Left colon (tissue), 2 donors: ENCODE data around the gene RSL24D1. TPM values are rescaled to one million over a fixed set of nuclear protein-coding genes. Genes with fewer than 3 reads are reported as not detected.

Source experiments
- ATAC-seq: fragments of 200-7000 bp; cut with Tn5 transposase; one replicate; pipeline ENCODE4 v1.9.1; 2020; ENCODE audit warnings: mild to moderate bottlenecking, moderate library complexity
- DNase-seq, 2 donors: peaks; one replicate each; pipeline ENCODE4 v3.0.0-alpha.2; 2020
- intact Hi-C, 2 donors: fragments of 100-400 bp; cut with DNase I in 1 of 2; cut with micrococcal nuclease in 1 of 2; formaldehyde crosslinking; loops; one replicate each; pipeline versions ENCODE4 v1.11.2 to v1.14.0; 2022; cut with DNase I, micrococcal nuclease
- long read RNA-seq: library from polyadenylated mRNA; unstranded; transcript quantifications from one replicate; pipeline ENCODE4 v2.0.0, GENCODE V29; 2021
- total RNA-seq, 2 donors: library from RNA; stranded (reverse); fragmentation: NEBNext Ultra II Directional; extraction: Animal tissue kit (Norgen Biotek cat#: 25700); gene quantifications; one replicate each; pipeline ENCODE4 v1.2.1, GENCODE V29; 2021
- donor health status: DM: no; HTN: no; CAD: no.
- donor health status: DM: yes; HTN: yes; CAD: no.

Gene RSL24D1
- 10 to 100 TPM; 36.0 to 46.0 TPM for total RNA-seq
- long read RNA-seq, transcript RSL24D1-201 (6 exons, 2,015 nt), result major isoform, 58 of 59 reads
- long read RNA-seq, partial matches to known transcripts, result 1 of 59 reads
- long read RNA-seq, other reads (novel, unspliced or antisense), result 0 of 59 reads

GRCh38 chr15:55196458-55197361 lies at the start of gene RSL24D1:
TSS of gene RSL24D1 (minus strand) at chr15:55196941. CDS start at chr15:55196890, 51 bp downstream.
- DNase-seq (peak; percentile 95 to 97), ATAC-seq (peak; percentile 97)
- intact Hi-C loops, result no loop called here

GRCh38 chr15:55245059-55245458 lies 48.3 kb upstream of the RSL24D1 start:
- DNase-seq (no peak), ATAC-seq (no peak)
- intact Hi-C loops, result no loop called here

DNA sequence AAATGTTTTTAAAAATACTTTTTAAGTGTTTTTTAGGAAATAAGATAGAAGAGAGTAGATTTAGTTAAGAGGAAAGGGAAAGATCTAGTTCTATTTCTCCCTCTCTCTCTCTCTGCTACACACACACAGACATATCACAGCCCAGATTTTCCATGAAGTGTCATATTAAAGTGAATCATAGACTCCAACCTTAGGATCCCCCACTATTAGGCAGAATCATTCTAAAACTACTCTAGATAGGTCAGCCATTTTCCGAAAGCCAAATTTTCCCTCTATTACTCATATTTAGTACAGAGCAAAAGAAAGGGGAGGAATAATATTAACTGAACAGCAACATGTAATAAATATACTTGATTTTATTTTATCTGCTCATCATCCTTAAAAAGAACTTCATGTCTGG lies 45.1 kb upstream of the RSL24D1 start:
- intact Hi-C loops, result no loop called here
- no peak for ATAC-seq
- DNase-seq, result no peak

- intact Hi-C loops, result no loop called here
- peak; percentile 72 for ATAC-seq
- no peak for DNase-seq
These were observed 44.4 kb upstream of the RSL24D1 start for GRCh38 chr15:55241186-55241585.

DNA sequence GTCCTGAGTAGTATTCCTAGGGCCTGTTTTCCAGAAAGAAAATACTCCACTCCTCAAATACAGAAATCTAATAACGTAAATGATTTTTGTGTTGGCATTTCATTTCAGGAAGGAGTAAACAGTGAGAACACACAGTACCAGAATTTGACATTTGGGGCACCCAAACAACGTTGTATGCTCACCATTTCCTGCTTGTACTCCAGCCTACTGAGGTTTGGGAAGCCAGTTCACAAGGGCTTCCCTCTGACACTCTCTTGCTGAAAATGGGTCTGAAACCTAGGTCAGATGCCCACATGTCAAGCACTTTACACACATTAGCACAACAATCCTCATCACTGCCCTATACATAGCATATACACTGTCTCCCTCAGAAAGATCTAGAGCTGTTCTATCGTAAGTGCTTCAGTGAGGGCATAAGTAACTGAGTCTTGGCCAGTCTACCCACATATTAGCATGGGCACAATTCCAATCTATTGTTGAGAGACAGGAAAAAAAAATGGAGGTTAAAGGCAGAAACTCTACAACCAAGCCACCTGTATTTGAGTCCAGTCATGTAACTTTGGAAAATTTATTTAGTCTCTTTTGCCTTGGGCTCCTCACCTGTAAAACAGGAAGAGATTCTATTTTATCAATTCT lies 43.5 kb upstream of the RSL24D1 start:
- no peak for ATAC-seq

GRCh38 chr15:55239440-55240124 lies 42.8 kb upstream of the RSL24D1 start:
- DNase-seq, result no peak
- no peak for ATAC-seq
- intact Hi-C loops, result no loop called here

More for the DNA sequence above, 43.5 kb upstream of the RSL24D1 start:
- intact Hi-C loops, result no loop called here
- DNase-seq, result no peak

DNA sequence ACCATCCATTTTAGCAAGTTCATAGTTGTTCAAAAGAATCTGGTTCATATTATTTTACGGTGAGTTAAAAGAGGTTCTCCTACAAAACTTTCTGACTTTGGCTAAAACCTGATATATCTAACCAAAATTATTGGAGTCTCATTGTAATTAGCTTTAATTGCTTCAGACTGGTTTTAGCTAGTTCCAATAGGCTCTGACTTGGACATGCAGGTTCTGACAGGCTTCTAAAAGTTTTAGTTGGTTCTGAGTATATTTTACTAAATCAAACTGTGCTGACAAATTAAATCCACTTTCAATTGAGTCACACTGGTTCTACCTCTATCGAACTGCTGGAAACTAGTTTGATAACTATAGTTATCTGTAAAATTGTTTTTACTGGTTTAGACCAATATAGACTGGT lies 42.1 kb upstream of the RSL24D1 start:
- DNase-seq (no peak), ATAC-seq (no peak)

DNA sequence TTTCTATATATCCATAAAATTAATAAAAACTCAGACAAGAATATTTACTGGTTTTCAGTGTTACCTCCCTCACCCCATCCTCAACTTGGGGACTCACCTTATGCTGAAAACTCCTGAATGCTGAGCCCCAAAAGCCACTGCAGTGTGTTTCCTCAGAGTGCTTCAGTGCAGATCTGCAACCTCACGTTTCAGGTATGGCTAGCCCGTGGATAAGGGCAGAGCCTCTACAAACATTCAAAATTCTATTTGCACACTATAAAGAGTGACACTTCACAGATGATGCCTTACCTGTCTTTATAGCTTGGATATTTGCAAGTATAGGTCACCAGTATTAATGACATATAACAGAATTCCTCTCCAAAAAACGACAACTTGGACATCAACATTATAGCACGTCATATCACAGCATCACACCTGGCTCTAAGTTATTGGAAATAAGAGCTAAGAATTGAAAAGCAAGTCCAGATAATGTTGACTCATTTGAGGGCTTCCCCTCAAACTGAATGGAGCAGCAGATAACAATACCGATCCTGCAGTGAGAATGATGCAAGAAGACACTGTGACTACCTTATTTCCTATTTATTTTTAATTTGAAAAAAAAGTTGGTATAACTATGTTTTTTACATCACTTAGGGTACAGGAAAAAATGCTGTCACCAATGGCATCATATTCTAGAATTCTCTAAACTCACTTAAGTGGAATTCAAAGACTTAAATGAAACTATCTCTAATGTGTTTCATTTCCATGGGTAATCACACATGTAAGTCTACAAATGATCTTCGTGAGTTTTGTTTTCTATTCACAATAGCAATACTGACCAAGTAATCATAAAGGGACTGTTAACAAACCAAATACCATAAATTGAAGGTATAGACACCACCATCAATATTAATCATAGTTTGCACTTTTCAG lies 40.7 kb upstream of the RSL24D1 start:
- ATAC-seq, result peak; percentile 71
- intact Hi-C loops, result no loop called here
- no peak for DNase-seq

More for the DNA sequence above, 42.1 kb upstream of the RSL24D1 start:
- intact Hi-C loops, result no loop called here

GRCh38 chr15:55235546-55236036 lies 38.9 kb upstream of the RSL24D1 start:
- ATAC-seq, result no peak
- no peak for DNase-seq
- intact Hi-C loops, result no loop called here

DNA sequence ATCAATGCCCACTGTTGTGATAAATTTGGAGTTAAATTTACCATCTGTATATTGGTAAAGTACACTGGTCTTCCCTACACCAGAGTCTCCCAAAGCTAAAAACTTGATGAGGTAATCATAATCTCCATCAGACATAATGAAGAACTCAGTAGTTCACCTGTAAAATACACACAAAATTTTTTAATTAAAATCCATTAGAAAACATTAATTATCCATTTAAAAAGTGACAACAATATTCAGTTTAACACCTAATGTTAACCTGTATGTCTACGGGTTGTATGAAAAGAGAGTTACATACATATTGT lies 38.0 kb upstream of the RSL24D1 start:
- intact Hi-C loops, result no loop called here
- no peak for ATAC-seq
- no peak for DNase-seq

- ATAC-seq (peak; percentile 85), DNase-seq (no peak)
- intact Hi-C loops, result no loop called here
These were observed 37.5 kb upstream of the RSL24D1 start for GRCh38 chr15:55234104-55234799.

- DNase-seq (no peak), ATAC-seq (no peak)
- intact Hi-C loops, result no loop called here
These were observed 34.7 kb upstream of the RSL24D1 start for GRCh38 chr15:55231455-55231854.

DNA sequence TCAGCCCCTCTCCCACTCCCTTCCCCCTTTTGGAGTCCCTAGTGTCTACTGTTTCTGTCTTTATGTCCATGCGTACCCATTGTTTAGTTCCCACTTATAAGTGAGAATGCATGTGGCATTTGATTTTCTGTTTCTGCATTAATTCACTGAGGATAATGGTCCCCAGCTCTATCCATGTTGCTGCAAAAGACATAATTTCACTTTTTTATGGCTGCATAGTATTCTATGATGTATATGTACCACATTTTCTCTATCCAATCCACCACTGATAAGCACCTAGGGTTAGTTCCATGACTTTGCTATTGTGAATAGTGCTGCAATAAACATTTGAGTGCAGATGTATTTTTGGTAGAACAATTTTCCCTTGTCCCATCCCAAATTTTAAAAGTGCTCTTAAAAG lies 34.2 kb upstream of the RSL24D1 start:
- ATAC-seq, result no peak
- intact Hi-C loops, result no loop called here
- DNase-seq, result no peak

- intact Hi-C loops, result no loop called here
These were observed 33.4 kb upstream of the RSL24D1 start for GRCh38 chr15:55230051-55230670.

DNA sequence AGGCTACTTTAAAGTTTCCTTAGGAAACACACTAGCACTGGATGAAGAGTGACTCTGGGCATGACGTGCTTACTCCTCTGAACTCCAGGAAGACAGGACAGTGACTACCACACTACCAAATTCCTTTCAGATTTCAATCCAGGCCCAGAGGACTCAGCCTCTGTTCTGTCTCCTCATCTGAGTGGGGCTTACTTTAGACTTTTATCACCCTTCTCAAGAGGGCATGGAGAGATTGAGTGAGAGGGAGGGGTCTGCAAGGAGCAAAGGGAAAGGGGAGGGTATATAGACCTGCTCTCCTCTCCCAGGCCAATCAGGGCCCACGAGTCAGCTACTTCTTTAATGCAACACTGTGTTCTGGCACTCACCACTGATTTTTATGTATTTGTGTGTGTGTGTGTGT lies 29.4 kb upstream of the RSL24D1 start:
- DNase-seq (no peak), ATAC-seq (no peak)
- intact Hi-C loops, result no loop called here

More at GRCh38 chr15:55230051-55230670, 33.4 kb upstream of the RSL24D1 start:
- DNase-seq, result no peak
- ATAC-seq, result no peak

DNA sequence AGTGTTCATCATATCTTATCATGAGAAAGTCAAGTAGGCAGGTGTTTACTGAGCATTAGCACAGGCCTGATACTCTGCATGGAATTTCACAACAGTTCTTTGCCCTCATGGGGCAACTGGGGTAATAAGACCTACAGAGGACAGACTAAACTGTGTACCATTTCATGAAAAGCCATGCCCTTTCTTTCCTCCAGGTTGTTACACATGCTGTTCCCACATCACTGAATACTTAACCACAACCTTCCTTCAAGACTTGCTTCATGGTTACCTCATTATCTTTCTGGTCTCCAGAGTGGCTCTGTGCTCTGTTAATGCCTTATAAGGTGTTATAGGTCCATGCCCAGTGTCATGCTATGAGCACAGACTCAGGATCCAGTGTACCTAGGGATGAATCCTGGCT lies 28.2 kb upstream of the RSL24D1 start:
- DNase-seq, result no peak

DNA sequence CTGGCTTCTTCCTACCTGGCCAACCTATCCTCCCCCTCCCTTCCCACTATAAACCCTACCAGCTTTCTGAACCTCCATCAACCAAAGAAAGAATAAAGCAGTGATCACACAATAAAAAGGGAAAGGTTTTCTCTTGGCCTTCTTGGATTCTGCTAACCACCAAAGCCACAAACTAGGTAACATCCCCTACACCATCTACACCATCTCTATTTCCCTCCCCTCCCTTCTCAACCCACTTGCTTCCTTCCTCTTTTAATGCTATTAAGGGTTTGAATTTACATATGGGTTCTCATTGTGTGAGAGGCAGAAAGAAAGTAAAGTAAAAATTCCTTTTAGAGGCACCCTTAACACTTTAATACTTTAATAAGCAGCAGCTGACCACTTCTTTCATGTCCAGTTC lies 25.8 kb upstream of the RSL24D1 start:
- intact Hi-C loops, result no loop called here
- no peak for DNase-seq
- ATAC-seq, result no peak

More for the DNA sequence above, 28.2 kb upstream of the RSL24D1 start:
- no peak for ATAC-seq
- intact Hi-C loops, result no loop called here
